LNCAP (cell line): Measurements from ENCODE around the gene FOXN3.

Source experiments
- CTCF ChIP-seq: fragments of 450-650 bp; IDR thresholded peaks from 2 replicates; pipeline ENCODE4 v1.5.1; 2017; ENCODE audit warnings: mild to moderate bottlenecking

The FOXN3 gene

GRCh38 chr14:89276424-89276975 lies 140.5 kb downstream of the FOXN3 start:
- TF ChIP-seq CTCF, result no peak

- no peak for TF ChIP-seq CTCF
These were observed 146.4 kb downstream of the FOXN3 start for GRCh38 chr14:89270439-89271227.

GRCh38 chr14:89269404-89269803 lies 147.6 kb downstream of the FOXN3 start:
- no peak for TF ChIP-seq CTCF

GRCh38 chr14:89268514-89268913 lies 148.5 kb downstream of the FOXN3 start:
- no peak for TF ChIP-seq CTCF

GRCh38 chr14:89267656-89268055 lies 149.4 kb downstream of the FOXN3 start:
- no peak for TF ChIP-seq CTCF

GRCh38 chr14:89267163-89267562 lies 149.9 kb downstream of the FOXN3 start:
- no peak for TF ChIP-seq CTCF

GRCh38 chr14:89266754-89267153 lies 150.3 kb downstream of the FOXN3 start:
- no peak for TF ChIP-seq CTCF
